WTC11 (cell line): ENCODE measurements around the gene FANCE. TPM values are rescaled to one million over a fixed set of nuclear protein-coding genes. Genes with fewer than 3 reads are reported as not detected.

Experiments used
- ATAC-seq: fragments of 200-7000 bp; cut with Tn5 transposase; 2 replicates; pipeline ENCODE4 v1.10.0; 2021; ENCODE audit warnings: mild to moderate bottlenecking, moderate library complexity
- CTCF ChIA-PET: fragments of 300-600 bp; sonication (Branson Sonifier 250); formaldehyde crosslinking; loops from one replicate; lab custom pipeline; 2021; ENCODE audit warnings: antibody characterized with exemption; lab: Charles Lee
- POLR2A ChIA-PET: fragments of 350-600 bp; sonication (Branson Sonifier 250); formaldehyde crosslinking; loops from one replicate; lab custom pipeline; 2021; ENCODE audit warnings: antibody characterized with exemption; lab: Charles Lee
- DNase-seq: peaks from one replicate; pipeline ENCODE4 v3.0.0; 2021; ENCODE audit warnings: low spot score
- H3K27ac Mint-ChIP-seq: 2 replicates; pipeline ENCODE4 v1.8.0; 2021; ENCODE audit warnings: mixed read lengths
- H3K27me3 Mint-ChIP-seq: 2 replicates; pipeline ENCODE4 v1.8.0; 2021; ENCODE audit warnings: low read depth, mild to moderate bottlenecking, moderate library complexity, mixed read lengths
- H3K36me3 Mint-ChIP-seq: 2 replicates; pipeline ENCODE4 v1.8.0; 2021; ENCODE audit warnings: mixed read lengths
- H3K4me1 Mint-ChIP-seq: 2 replicates; pipeline ENCODE4 v1.8.0; 2022; ENCODE audit warnings: mixed read lengths
- H3K4me3 Mint-ChIP-seq: 2 replicates; pipeline ENCODE4 v1.8.0; 2021; ENCODE audit warnings: mild to moderate bottlenecking, moderate library complexity, mixed read lengths
- H3K9me3 Mint-ChIP-seq: 2 replicates; pipeline ENCODE4 v1.8.0; 2021; ENCODE audit warnings: mixed read lengths
- AFF4 ChIP-seq: sonication (generic); formaldehyde crosslinking; IDR thresholded peaks from 2 replicates; pipeline ENCODE4 v1.8.1; 2023; ENCODE audit warnings: mild to moderate bottlenecking, missing genetic modification reagents, borderline replicate concordance
- CTCF ChIP-seq: fragments of 200-600 bp; IDR thresholded peaks from 2 replicates; pipeline ENCODE4 v1.8.0; 2022; ENCODE audit warnings: antibody characterized with exemption
- E2F5 ChIP-seq: sonication (generic); formaldehyde crosslinking; IDR thresholded peaks from 2 replicates; pipeline ENCODE4 v1.8.1; 2022; ENCODE audit warnings: mild to moderate bottlenecking, moderate library complexity, missing genetic modification reagents
- FOXJ3 ChIP-seq: sonication (generic); formaldehyde crosslinking; IDR thresholded peaks from 2 replicates; pipeline ENCODE4 v1.9.0; 2021; ENCODE audit warnings: missing genetic modification reagents, mild to moderate bottlenecking, borderline replicate concordance
- NFATC4 ChIP-seq: fragments of 250-450 bp; sonication (Bioruptor Pico); IDR thresholded peaks from 2 replicates; pipeline ENCODE4 v1.9.0; 2021; ENCODE audit warnings: mild to moderate bottlenecking
- PRDM15 ChIP-seq: sonication (generic); formaldehyde crosslinking; IDR thresholded peaks from 2 replicates; pipeline ENCODE4 v1.8.0; 2022; ENCODE audit warnings: missing genetic modification reagents
- USF1 ChIP-seq: sonication (generic); formaldehyde crosslinking; IDR thresholded peaks from 2 replicates; pipeline ENCODE4 v1.8.0; 2022; ENCODE audit warnings: mild to moderate bottlenecking, missing genetic modification reagents
- ZNF281 ChIP-seq: sonication (generic); formaldehyde crosslinking; IDR thresholded peaks from 2 replicates; pipeline ENCODE4 v1.8.0; 2023; ENCODE audit warnings: mild to moderate bottlenecking, missing genetic modification reagents
- total RNA-seq: library from RNA; stranded (reverse); gene quantifications from 3 replicates; pipeline ENCODE4 v1.2.3, GENCODE V29; 2021

The FANCE gene
- total RNA-seq, 1 experiment from 2014 or later, result 22.3 TPM

GRCh38 chr6:35491558-35492257 lies 39.6 kb downstream of the FANCE start:
- Mint-ChIP-seq H3K4me1 (peaks cover 78% of the 10 kb centered on the region), H3K36me3 (no peaks in the 10 kb centered on the region), H3K27ac (peak overlapping the region; percentile 80; the same call in 1 of the 2 replicates), H3K4me3 (peak overlapping the region; percentile 42), H3K27me3 (peaks cover 10% of the 10 kb centered on the region), H3K9me3 (no peaks in the 10 kb centered on the region)
- POLR2A ChIA-PET, result interaction anchor here (0.9 to 4.2 kb wide), 4 partner anchors 12 to 23 kb away, joined by 3 to 35 read pairs (median 4); partner anchors contain the start of gene RPL10A
- CTCF ChIA-PET, result interaction anchor here (0.6 to 1.8 kb wide), 7 partner anchors 24 to 245 kb away, joined by 3 to 8 read pairs (median 3); partner anchors contain the start of gene RPL10A
- peak; percentile 2 for ATAC-seq
- DNase-seq, result no peak
- peak; percentile 88 for TF ChIP-seq PRDM15 (CRISPR knock-in tag)
- TF ChIP-seq NFATC4 (CRISPR knock-in tag), result no peak

GRCh38 chr6:35492258-35492973 lies 40.3 kb downstream of the FANCE start:
- CTCF ChIA-PET, result interaction anchor here (0.6 to 1.8 kb wide), 8 partner anchors 22 to 244 kb away, joined by 3 to 8 read pairs (median 4); partner anchors contain the start of gene RPL10A
- H3K4me1 Mint-ChIP-seq, result peaks cover 72% of the 10 kb centered on the region
- TF ChIP-seq E2F5 (CRISPR knock-in tag), result no peak
- no peak for TF ChIP-seq ZNF281 (CRISPR knock-in tag)
- TF ChIP-seq CTCF, result no peak
- no peak for TF ChIP-seq FOXJ3 (CRISPR knock-in tag)
- no peak for TF ChIP-seq USF1
- no peak for TF ChIP-seq AFF4 (CRISPR knock-in tag)
- H3K9me3 Mint-ChIP-seq, result no peaks in the 10 kb centered on the region
- peaks cover 10% of the 10 kb centered on the region for H3K27me3 Mint-ChIP-seq
- POLR2A ChIA-PET, result interaction anchor here (0.9 to 4.2 kb wide), 4 partner anchors 13 to 24 kb away, joined by 3 to 35 read pairs (median 4); partner anchors contain the start of gene RPL10A
- DNase-seq (no peak), ATAC-seq (no peak)
- peak overlapping the region; percentile 49 for H3K4me3 Mint-ChIP-seq
- no peak overlapping the region for H3K27ac Mint-ChIP-seq
- no peaks in the 10 kb centered on the region for H3K36me3 Mint-ChIP-seq
